GM19023 (cell line): ENCODE measurements around the gene PAQR4.
"Not testable (repeated sequence)": the region's sequence is repeated elsewhere in the genome, so short reads cannot be mapped to it uniquely, and the experiment has no call there.

Experiments
- ATAC-seq: cut with Tn5 transposase; IDR thresholded peaks from one replicate; pipeline ENCODE4 v1.9.1; 2021; ENCODE audit warnings: mild to moderate bottlenecking, moderate library complexity; ENCODE audit not compliant: unreplicated experiment

PAQR4 gene

GRCh38 chr16:2968738-2969544, at the start of gene PAQR4:
Gene PAQR4, plus strand, starts transcription at chr16:2969348. Its CDS starts 327 bp downstream, at chr16:2969675.
- peak; percentile 67 for ATAC-seq

DNA sequence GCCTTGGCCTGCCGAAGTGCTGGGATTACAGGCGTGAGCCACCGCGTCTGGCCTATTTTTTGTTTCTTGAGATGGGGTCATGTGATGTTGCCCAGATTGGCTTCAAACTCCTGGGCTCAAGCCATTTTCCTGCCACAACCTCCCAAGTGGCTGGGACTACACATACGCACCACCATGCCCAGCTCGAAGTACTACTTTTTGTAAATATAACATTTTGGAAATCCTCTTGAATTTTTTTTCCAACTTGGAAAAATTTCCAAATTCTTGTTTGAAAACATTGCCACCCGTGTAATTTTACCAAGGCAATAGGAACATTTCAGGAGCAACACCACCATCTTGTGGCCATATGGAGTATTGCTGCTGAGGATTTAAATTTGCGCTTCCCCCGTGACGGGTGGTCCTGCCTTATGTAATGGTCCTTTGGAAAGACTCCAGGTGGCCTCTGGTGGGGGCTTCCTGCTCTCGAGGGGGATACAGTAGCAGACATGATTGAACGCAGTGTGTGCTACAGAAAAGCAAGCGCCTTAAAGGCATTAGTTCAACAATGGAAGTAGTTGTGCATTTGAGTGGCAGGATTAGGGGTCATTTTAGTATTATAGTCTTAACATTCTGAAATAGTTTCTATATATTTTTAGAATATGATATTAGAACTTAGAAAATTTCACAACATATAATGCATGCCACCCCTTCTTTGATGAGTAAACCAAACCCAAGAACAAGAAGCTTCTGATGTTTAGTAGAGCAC, 49.5 kb upstream of the PAQR4 start:
- no peak for ATAC-seq

GRCh38 chr16:2923481-2923880, 45.7 kb upstream of the PAQR4 start:
- no peak for ATAC-seq

DNA sequence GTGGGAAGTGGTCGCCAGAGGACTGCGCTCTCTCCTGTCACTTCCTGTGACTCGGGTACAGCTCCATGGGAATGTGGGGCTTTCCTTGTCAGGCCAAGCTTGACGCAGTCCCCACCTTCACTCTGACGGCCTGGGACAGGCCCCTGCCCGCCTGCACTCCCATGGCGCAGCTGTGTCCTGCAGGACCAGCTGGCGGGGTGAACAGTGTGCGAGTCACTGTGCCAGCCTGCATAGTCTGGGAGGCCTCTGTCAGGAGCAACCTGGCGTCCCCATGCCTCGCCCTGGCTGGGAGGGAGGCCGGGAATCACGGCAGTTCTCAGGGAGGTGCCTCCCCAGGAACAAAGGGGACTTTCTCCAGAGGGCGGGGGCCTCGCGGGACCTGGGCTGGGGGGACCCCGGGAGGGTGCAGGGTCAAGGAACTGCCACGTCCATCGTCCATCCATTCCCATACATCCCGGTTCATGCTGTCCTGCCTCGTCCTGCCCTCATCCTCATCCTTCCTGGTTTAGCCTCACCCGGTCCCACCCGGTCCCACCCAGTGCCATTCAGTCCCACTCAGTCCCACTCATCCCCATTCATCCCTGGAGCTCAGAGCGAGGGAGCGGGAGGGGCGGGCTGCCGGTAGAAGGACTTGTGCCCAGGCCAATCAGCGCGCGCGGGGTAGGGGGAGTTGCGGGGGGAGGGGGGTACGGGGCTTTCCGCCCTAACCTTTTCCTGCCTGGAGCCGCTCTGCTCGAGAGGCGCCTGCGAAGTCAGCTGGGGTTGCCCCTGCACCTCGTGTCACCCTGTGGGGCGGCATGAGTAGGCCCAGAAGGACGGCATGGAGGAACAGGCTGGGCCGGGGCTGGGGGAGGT, 44.0 kb upstream of the PAQR4 start:
- ATAC-seq, result no peak

GRCh38 chr16:2925951-2926649, 43.0 kb upstream of the PAQR4 start:
- no peak for ATAC-seq

DNA sequence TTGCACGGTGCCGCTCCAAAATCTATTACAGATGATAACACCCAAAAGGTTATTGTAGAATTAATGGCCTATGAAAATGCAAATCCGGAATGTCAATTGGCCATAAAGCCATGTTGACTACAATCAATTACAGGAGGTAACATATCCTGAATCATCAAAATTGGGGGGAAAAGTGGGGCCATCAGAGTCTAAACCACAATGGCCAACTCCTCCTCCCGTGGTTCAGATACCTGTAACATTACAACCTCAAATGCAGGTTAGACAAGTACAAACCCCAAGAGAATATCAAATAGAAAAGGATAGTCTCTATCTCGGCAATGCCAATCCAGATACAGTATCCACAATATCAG, 42.5 kb upstream of the PAQR4 start:
- no peak for ATAC-seq

DNA sequence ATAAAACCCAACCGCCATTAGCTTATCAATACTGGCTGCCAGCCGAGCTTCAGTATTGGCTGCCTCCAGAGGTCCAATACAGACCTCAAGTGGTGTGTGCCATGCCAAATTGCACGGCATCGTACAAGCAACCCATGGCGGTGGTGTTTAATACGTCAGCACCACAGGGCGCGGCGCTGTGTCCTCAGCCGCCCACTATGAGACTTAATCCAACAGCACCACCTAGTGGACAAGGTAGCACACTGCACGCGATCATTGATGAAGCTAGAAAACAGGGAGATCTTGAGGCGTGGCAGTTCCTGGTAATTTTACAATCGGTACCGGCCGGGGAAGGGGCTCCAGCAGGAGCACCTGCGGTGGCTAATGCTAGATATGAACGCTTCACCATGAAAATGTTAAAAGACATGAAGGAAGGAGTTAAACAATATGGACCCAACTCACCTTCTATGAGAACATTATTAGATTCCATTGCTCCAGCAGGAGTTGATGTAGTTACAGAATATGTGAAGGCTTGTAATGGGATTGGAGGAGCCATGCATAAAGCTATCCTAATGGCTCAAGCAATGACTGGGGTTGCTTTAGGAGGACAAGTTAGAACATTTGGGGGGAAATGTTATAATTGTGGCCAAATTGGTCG, 42.0 kb upstream of the PAQR4 start:
- ATAC-seq, result no peak

DNA sequence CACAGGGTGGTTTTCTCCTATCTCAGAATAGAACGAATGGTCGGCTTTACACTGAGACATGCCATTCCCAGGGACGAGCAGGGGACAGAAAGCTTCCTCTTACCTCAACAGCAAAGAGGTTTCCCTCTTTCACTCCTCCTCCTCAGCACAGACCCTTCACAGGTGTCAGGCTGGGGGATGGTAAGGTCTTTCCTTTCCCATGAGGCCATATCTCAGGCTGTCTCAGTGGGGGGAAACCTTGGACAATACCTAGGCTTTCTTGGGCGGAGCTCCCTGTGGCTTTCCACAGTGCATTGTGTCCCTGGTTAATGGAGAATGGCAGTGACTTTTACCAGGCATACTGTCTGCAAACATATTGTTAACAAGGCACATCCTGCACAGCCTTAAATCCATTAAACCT, 41.0 kb upstream of the PAQR4 start:
- ATAC-seq, result not testable (repeated sequence)

- no peak for ATAC-seq
Measured at GRCh38 chr16:2928796-2929195, 40.4 kb upstream of the PAQR4 start.

- no peak for ATAC-seq
Measured at GRCh38 chr16:2929693-2930092, 39.5 kb upstream of the PAQR4 start.

DNA sequence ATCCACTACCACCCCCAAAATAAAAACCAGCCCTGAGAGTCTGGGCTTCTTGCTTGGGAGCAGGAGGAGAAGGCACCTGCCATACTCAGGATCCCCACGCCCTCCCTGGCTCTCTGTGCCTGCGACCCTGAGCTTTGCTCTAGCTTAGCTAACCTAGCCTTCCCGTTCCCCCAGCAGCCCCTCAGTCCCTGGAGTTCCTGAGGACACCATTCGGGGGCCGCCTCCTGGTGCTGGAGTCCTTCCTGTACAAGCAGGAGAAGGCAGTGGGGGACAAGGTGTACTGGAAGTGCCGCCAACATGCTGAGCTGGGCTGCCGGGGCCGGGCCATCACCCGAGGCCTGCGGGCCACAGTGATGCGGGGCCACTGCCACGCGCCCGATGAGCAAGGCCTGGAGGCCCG, 38.9 kb upstream of the PAQR4 start:
- no peak for ATAC-seq

- not testable (repeated sequence) for ATAC-seq
Measured at GRCh38 chr16:2931231-2931914, 37.8 kb upstream of the PAQR4 start.

DNA sequence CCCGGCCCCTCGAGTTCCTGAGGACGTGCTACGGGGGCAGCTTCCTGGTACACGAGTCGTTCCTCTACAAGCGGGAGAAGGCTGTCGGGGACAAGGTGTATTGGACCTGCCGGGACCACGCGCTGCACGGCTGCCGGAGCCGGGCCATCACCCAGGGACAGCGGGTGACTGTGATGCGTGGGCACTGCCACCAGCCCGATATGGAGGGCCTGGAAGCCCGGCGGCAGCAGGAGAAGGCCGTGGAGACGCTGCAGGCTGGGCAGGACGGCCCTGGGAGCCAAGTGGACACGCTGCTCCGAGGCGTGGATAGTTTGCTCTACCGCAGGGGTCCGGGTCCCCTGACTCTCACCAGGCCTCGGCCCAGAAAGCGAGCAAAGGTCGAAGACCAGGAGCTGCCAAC, 36.0 kb upstream of the PAQR4 start:
- no peak for ATAC-seq

DNA sequence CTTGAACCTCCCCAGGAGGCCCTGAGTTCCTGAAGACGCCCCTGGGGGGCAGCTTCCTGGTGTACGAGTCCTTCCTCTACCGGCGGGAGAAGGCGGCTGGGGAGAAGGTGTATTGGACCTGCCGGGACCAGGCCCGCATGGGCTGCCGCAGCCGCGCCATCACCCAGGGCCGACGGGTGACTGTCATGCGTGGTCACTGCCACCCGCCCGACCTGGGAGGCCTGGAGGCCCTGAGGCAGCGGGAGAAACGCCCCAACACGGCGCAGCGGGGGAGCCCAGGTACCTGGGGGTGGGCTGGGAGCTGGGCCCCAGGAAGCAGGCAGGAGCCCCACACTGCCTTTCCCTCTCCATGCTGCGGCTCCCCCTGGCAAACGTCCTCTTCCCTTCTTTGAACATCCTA, 35.4 kb upstream of the PAQR4 start:
- no peak for ATAC-seq

DNA sequence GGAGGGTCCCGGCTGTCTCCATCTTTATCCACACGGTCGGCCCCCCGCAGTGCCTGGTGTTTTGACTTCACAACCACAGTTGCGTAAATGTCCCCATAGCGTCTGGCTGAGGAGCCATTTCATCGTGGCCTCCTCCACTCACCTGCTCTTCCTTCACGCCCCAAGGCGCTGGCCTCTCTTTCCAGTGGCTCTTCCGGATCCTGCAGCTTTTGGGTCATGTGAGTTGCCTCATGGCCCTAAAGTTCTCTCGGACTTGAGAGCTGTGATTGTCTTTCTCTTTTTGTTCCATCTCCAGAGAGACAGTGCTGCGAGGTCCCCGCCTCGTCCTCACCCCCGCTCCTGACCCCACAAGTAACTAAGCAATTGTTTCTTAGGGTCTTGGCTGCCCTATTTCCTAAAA, 34.7 kb upstream of the PAQR4 start:
- ATAC-seq, result no peak

DNA sequence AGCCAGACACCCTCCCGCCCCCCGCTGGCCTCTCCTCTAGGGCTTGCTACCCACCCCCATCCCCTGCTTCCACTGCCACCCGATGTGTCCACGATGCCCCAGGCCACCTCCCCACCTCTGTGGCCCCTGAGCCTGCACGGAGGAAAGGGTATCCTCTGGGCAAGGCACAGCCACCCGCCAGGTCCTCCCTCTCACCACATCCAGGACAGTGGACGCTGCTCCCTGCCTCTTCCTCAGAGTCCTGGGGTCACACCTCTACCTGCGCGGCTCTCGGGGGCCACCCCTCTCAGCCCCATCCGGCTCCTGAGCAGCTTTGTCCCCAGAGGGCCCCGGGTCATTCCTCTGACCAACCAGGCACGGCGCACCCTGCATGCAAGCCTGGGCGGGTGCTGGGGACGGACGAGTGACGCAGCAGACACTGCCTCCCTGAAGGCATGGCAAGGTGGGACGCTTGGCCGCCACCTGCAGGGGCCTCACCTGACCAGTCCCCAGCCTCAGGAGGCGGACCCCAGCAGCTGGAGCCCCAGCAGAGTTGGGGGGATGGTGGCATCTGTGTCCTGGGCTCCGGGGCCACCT, 32.6 kb upstream of the PAQR4 start:
- ATAC-seq, result no peak

DNA sequence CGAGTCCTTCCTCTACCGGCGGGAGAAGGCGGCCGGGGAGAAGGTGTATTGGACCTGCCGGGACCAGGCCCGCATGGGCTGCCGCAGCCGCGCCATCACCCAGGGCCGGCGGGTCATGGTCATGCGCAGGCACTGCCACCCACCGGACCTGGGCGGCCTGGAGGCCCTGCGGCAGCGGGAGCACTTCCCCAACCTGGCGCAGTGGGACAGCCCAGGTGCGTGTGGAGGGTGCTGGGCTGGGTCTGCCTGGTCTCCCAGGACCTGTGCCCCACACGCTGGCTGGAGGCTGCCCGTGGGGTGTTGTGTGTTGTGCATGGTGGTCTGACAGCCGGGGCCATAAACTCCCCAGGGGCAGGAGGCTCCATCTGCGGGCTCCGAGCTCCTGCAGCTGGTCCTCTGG, 32.0 kb upstream of the PAQR4 start:
- no peak for ATAC-seq

DNA sequence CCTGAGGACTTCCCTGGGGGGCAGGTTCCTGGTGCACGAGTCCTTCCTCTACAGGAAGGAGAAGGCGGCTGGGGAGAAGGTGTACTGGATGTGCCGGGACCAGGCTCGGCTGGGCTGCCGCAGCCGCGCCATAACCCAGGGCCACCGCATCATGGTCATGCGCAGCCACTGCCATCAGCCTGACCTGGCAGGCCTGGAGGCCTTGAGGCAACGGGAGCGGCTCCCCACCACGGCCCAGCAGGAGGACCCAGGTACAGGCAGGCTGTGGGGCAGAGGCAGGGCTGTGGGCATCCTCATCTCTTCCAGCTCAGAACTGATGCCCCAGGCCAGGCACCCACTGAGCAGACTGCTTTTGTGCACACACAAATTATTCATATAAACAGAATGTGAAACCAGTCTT, 30.9 kb upstream of the PAQR4 start:
- ATAC-seq, result no peak

DNA sequence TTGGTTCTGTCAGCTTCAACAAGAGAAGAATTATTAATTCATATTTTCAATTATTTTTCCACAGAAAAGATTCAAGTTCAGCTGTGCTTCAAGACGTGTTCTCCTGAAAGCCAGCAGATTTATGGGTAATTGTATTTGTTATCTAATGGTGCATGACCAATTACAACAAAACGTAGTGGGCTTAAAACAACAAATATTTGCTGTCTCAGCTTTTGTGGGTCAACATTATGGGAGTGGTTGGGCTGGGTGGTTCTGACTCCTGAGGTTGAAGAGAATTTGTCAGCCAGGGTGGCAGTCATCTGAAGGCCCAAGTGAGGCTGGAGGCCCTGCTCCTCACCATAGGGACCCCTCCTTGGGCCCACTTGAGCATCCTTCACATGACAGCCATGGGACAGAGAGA, 29.2 kb upstream of the PAQR4 start:
- ATAC-seq, result no peak

DNA sequence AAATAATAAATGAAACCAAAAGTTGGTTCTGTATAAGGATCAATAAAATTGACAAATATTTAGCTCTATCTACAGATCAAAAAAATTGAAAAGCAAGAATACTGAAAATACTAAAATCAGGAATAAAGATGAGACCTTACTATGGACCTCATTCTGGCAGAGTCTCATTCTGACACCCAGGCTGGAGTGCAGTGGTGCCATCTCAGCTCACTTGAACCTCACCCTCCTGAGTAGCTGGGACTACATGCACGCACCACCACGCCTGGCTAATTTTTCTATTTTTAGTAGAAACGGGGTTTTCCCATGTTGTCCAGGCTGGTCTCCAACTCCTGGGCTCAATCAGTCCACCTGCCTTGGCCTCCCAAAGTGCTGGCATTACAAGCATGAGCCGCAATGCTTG, 27.1 kb upstream of the PAQR4 start:
- no peak for ATAC-seq
